Measurements from ENCODE around the gene MAT1A. TPM values are rescaled to one million over a fixed set of nuclear protein-coding genes. Genes with fewer than 3 reads are reported as not detected.
"Not testable (repeated sequence)": the region's sequence is repeated elsewhere in the genome, so short reads cannot be mapped to it uniquely, and the experiment has no call there.

The MAT1A gene
- total RNA-seq, 1 donor from 2014 or later = not detected

- DNase-seq (ENCODE audit: low read depth); H3K4me3 ChIP-seq (ENCODE audit: low read depth, low read length); H3K27me3 ChIP-seq (ENCODE audit: control insufficient read depth, insufficient read depth, low read length); FAIRE-seq; H3K36me3 ChIP-seq (ENCODE audit: control insufficient read depth, insufficient read depth, low read length): not testable (repeated sequence)
These were observed 66.4 kb downstream of the MAT1A start for GRCh38 chr10:80223031-80223419.

Other genes with a start within 250 kb of the MAT1A start
- gene TMEM254, start 211.0 kb downstream of the MAT1A start, total RNA-seq = 7.1 and 21.1 TPM in 2 replicates
- gene PLAC9, start 156.9 kb downstream of the MAT1A start, total RNA-seq = 0.13 TPM in 1 of 2 replicates, not detected in the other
- gene ANXA11, start 84.1 kb downstream of the MAT1A start, total RNA-seq = 22.1 and 31.7 TPM in 2 replicates
- gene DYDC1, start 67.1 kb upstream of the MAT1A start, total RNA-seq = not detected in 2 replicates
- gene DYDC2, start 67.1 kb upstream of the MAT1A start, total RNA-seq = not detected in 2 replicates
- gene PRXL2A, start 118.9 kb upstream of the MAT1A start, total RNA-seq = 24.5 and 50.3 TPM in 2 replicates
- gene TSPAN14, start 164.7 kb upstream of the MAT1A start, total RNA-seq = 21.1 and 30.1 TPM in 2 replicates
- under 0.01 TPM in 2 replicates for gene SH2D4B, start 248.2 kb upstream of the MAT1A start, total RNA-seq